GM18498 (cell line): ENCODE data around the gene TMEM191B.
"Not testable (repeated sequence)": the region's sequence is repeated elsewhere in the genome, so short reads cannot be mapped to it uniquely, and the experiment has no call there.

Experiments used
- ATAC-seq: cut with Tn5 transposase; IDR thresholded peaks from one replicate; pipeline ENCODE4 v1.9.1; 2021; ENCODE audit warnings: mild to moderate bottlenecking, moderate library complexity; ENCODE audit not compliant: unreplicated experiment

Gene TMEM191B

GRCh38 chr22:18527752-18528596 is at the start of gene TMEM191B:
Gene TMEM191B (plus strand): TSS chr22:18527802. CDS start chr22:18527981, 179 bp downstream.
- peak; percentile 30 for ATAC-seq

DNA sequence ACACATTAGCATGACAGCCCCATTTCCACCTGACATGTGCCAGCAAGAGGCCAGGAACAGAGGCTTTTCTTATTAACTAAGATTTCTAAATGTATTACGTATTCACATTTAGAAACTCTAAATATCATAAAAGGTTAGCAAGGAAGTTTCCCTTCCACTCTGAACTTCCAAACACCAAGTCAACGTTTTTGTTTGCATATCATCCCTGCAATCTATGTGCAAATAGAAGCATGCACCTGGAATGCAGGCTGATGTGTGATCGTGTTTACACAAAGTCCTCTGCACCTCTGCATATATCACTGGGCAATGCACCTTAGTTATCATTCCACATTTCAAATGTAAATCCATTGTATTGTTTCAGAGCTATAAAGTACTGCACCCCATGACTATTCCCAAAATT is 31.4 kb upstream of the TMEM191B start:
- ATAC-seq = not testable (repeated sequence)

- not testable (repeated sequence) for ATAC-seq
Observed at GRCh38 chr22:18511327-18511726, 16.3 kb upstream of the TMEM191B start.

DNA sequence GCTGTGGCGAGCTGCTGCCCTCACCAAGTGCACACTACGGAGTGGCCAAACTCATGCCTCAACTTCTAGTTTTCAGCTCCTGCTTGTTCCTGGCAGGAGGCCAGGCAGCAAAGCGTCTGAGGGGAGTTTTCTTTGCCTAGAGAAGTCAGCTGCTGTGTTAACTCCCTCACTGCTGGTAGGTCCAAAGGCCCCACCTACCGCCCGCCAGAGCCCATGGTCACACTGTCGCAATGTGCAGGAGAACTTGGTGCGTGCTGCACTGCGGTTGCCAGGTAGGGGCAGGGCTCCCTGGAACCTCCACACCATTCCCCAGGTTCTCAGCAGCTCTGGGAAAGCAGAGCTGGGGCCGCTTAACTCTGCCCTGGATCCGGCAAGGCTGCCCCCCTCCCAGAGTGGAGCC is 15.2 kb upstream of the TMEM191B start:
- not testable (repeated sequence) for ATAC-seq

DNA sequence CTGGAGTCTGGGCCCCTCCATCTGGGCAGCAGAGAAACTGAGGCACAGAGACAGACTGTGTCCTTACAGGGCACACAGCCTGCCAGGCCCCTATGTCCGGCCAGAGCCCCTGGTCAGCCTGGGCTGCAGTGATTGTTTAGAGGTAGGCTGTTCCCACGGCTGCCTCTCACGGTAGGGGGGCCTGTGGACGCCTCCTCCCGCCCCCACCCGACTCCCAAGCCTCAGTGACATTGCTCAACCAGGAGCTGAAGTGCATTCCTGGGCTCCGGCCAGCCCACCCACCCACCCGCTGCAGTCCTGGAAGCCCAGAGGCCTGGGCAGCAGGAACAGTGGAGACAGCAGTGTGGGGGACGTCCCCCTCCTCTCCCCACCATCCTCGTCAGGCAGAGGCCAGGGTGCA is 14.1 kb upstream of the TMEM191B start:
- ATAC-seq = not testable (repeated sequence)

DNA sequence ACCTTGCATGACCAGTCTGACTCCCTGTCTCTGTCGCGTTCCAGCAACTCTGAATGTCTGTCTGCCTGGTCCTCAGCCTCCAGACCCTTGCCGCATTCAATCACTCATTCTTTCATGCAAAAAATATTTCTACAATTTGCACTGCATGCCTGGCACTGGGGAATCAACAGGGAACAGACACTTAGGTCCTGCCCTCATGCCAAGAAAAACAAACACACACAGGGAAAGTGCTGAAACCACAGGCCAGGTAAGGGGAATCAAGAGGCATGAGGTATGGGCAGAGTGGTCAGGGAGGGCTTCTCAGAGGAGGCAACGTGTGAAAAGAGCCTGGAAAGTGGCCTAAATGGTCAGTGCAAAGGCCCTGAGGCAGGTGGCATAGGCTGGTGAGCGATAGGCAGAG is 9.5 kb upstream of the TMEM191B start, which contains the start of gene GGTLC3:
TSS of gene GGTLC3 (minus strand) at position 101 of the 400 bp plus-strand sequence. CDS start 264 bp downstream, outside the sequence.
- not testable (repeated sequence) for ATAC-seq

DNA sequence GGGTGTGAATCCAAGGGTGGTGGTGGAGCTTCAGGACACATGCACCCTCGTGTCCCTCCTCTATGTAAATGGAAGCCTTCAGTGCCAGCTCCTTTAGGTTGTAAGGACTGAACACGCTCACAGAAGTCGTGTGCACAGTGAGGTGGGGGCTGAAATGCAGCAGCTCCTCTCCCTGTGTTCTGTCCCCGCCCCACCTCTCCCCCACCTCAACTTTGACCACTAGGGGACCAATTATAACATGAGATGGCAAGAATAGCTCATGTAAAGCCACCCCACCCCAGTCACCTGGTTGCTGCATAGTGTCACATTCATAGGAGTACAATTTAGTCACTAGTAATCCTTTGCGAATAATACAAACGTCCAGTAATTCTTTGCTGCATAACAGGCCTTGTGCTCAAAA is 4.8 kb upstream of the TMEM191B start:
- not testable (repeated sequence) for ATAC-seq

- not testable (repeated sequence) for ATAC-seq
Observed at GRCh38 chr22:18523328-18523727, 4.3 kb upstream of the TMEM191B start.

DNA sequence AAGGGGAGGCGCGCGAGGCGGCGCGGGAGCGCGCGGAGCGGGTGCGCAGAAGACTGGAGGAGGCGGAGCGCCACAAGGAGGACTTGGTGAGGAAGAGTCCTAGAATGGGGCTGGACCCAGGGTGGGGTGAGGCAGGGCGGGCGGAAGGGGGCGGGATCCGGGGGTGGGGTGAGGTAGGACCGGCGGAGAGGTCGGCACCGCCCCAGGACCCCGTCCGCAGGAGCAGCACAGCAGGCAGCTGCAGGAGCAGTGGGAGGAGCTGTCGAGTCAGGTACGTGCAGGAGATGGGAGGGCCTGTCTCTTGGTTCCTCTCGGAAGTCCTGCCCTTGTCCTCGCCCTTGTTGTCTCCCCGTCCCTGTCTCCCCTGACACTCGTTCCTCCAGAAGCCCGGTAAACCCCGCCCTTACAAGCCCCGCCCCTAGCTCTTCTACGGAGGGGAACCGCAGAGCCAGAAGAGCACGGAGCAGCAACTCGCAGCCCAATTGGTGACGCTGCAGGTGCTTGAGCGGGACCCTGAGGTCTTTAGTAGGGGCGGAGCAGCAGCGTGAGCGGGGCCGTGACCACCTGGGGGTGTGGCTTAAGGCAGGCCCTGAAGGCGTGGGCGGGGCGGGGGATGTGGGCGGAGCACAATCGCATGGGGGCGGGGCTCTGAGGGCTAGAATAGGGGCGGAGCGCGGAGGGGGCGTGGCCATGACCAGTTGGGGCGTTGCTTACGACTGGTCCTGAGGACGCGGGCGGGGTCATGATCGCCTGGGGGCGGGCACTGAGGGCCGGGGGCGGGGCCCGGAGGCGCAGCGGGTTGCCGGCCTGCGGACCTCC is 1.2 kb downstream of the TMEM191B start:
- ATAC-seq = peak; percentile 81

DNA sequence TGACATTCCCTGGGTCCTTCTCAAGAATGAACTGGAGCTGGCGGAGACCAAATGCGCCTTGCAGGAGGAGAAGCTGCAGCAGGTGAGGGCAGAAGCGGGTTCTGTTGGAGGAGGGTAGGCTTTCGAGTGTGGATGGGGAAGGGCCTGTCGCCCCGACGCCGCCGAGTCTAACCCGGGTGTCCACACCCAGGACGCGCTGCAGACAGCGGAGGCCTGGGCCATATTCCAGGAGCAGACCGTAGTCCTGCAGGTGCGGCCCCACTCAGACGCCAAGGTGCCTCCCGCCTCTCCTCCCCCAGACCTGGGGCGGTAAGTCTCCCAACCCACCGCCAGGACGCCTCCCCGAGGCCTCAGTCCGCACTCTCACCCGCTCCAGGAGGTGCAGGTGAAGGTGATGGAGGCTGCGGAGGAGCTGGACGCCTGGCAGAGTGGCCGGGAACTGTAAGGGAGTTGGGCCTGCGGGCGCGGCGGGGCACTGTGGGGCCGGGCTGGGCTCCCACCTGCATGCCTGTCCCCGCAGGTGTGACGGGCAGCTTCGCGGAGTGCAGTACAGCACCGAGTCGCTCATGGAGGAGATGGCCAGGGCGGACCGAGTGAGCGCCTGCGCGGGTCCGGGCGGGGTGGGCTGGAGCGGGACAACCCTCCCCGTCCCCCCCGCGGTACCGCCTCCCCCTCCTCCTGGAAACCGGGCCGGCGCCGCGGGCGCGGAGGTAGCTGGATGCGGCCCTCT is 2.0 kb downstream of the TMEM191B start:
- ATAC-seq = peak; percentile 35

DNA sequence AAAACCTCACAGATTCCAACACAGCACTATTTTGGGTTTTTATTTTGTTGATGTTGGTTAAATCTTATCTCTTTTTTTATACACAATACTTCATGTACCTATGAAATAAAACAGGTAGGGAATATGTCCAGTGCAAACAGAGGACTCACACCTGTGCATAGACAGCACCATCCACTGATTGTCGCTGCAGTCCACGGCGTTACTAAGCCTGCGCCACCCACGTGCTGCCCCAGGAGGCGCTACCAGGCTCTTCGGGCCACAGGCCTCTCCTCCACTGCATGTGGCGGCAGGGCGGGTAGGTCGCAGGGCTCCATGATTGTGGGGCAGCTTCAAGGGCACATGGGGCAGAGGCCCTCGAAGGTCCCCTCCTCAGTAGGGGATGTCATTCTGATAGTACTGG is 6.0 kb downstream of the TMEM191B start:
- not testable (repeated sequence) for ATAC-seq

- not testable (repeated sequence) for ATAC-seq
Observed at GRCh38 chr22:18534315-18534714, 6.7 kb downstream of the TMEM191B start.

- ATAC-seq = not testable (repeated sequence)
Observed at GRCh38 chr22:18539994-18540393, 12.4 kb downstream of the TMEM191B start.

DNA sequence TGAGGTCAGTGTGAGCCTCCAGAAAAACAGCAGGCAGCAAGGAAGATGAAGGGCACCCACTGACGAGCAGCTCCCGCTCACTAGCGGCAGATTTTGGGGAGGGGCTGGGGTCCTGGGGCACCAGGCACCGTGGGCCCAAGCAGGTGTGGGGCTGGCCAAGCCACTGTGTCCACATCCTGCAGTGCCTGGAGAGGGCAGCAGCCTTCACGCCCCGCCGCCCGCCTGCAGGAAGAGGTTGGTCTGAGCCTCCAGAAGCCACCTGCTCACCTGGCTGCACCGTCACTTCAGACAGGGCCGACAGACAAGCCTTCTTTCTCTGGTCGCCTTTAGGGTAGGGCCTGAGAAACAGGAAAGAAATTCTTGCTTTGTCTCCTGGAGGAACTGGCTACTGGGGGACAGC is 15.8 kb downstream of the TMEM191B start:
- not testable (repeated sequence) for ATAC-seq

DNA sequence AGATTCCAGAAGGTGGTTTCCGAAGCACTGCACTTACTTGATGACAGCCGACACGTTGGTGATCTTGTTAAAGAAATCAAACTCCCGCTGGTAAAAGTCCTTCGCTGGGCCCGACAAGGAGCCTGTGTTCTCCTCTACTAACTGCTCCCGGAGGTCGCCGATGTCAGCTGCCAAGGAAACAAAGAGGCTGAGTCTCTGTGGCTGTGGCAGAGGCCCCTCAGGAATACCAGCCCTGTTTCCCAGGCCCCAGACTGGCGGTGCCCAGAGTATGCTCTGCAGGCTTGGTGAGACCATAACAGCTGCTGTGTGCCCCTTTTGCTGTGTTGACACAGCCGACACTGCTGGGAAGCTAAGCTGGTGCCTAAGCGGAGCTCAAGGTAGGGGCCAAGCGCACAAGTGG is 17.0 kb downstream of the TMEM191B start:
- not testable (repeated sequence) for ATAC-seq

- not testable (repeated sequence) for ATAC-seq
Observed at GRCh38 chr22:18549458-18550179, 22.0 kb downstream of the TMEM191B start.

DNA sequence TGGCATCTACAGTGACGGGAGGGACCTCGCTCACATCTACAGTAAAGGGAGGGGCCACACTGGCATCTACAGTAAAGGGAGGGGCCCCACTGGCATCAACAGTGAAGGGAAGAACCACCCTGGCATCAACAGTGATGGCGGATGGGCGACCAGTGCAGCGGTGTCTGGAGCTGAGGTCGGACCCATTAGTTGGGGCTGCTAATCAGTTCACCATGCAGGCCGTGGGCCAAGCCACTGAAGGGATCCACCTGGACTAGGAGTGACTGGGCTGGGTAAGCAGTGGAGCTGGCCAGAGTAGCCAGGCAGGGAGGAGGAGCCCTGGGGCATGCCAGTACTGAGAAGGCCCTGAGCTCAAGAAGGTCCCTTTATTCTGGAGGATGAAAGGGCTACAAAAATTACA is 23.4 kb downstream of the TMEM191B start:
- ATAC-seq = not testable (repeated sequence)

DNA sequence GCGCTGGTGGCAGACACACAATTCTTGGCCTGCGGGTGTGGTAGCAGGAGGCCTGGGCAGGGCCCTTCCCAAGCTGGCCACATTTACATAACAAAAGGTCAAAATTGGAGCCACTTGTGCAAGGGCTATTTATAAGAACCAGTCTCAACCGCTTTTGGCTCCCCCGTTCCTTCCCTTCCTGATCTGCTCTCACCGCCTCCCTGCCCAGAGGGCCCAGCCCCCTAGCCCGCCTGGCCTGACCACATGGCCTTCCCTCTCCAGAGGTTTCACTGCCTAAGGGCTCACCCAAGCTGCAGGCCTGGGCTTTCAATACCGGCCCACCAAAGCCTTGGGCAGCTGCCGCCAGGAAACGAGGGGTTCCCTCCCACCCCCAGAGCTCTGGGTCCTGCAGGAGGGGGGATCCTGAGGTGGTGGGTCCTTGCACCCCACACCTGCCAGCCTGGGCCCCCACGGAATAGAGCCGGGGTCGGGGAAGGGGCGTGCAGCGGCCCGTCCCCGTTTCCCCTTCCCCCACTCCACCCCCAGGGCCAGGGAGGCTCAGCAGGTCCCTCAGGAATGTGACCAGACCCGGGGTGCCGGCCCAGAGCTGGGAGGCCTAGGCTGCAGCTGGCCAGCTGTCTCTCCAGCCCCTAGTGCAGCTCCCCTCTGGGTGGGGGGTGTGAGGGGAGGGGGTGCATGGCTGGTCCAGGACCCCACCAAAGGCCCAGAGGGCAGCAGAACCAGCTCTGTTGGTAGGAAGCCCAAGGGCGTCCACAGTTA is 25.4 kb downstream of the TMEM191B start:
- not testable (repeated sequence) for ATAC-seq
